ENCODE results near the gene PCNX2. TPM values are rescaled to one million over a fixed set of nuclear protein-coding genes. Genes with fewer than 3 reads are reported as not detected.

The PCNX2 gene
- total and polyA plus RNA-seq, 2 of the 13 experiments (the other 11 are each of a cell fraction or from before 2014, with no cell fraction given): 0.11 to 0.42 TPM

DNA sequence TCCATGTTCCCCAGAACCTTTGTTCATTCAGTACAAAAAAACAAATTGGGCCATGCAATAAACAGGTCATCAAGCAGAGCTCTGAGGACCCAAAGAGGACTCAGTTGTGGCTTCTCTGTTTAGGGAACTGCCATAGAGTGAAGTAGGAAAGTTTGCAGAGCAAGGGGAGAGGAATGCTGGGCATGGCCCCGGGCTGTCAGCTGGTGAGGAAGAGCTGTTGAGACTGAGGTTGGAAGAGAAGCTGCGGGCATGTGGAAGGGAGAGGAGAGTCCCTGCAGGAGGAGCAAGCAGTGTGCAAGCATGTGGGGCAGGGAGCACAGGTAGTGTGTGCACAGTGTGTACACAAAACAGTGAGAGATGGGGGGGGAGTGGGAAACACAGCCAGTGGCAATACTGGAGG lies 273.3 kb downstream of the PCNX2 start:
- ChIA-PET CTCF (ENCODE audit: low intra/inter-chr PET ratio, low total read pairs) (no interaction called here), POLR2A (no interaction called here)
- no peak overlapping the region for H3K4me2 ChIP-seq (ENCODE audit: low read depth, low read length)
- FAIRE-seq (no peak), DNase-seq (ENCODE audit: low spot score) (no peak), ATAC-seq (no peak)
- no peak overlapping the region for H2AFZ ChIP-seq (ENCODE audit: low read length)
- H3K36me3 ChIP-seq (replicated peaks in 1 of 2; ENCODE audit: control insufficient read depth in 1 of 2, insufficient read depth in 2 of 2, low read length in 2 of 2): no peaks in the 10 kb centered on the region
- no peaks in the 10 kb centered on the region for H3K79me2 ChIP-seq (ENCODE audit: insufficient read depth, low read length)
- no peaks in the 10 kb centered on the region for H4K20me1 ChIP-seq (ENCODE audit: insufficient read depth, low read length)
- no peak overlapping the region for H3K27ac ChIP-seq (ENCODE audit: extremely low read length, insufficient read depth, low read length)
- 0% methylated on average over 2 of the region's 2 CpGs for WGBS (ENCODE audit: low lambda C conversion rate)
- no peaks in the 10 kb centered on the region for H3K9me3 ChIP-seq (ENCODE audit: low read length)
- BruUV-seq (replicated peaks): no TSS peak
- peaks cover 3 to 23% of the 10 kb centered on the region in 2 experiments for H3K27me3 ChIP-seq (ENCODE audit: control insufficient read depth in 1 of 2, insufficient read depth in 2 of 2, low read length in 2 of 2)
- intact Hi-C loops (cut with micrococcal nuclease; ENCODE audit: unreplicated experiment): no loop called here
- TF ChIP-seq FOSL1 (CRISPR knock-in tag; IDR thresholded peaks at IDR 0.05; ENCODE audit: borderline replicate concordance) (no peak), FOXJ3 (CRISPR knock-in tag; IDR thresholded peaks at IDR 0.05; ENCODE audit: borderline replicate concordance) (no peak), POLR2AphosphoS2 (IDR thresholded peaks at IDR 0.05; ENCODE audit: low read depth, low read length) (no peak), RORA (CRISPR knock-in tag; IDR thresholded peaks at IDR 0.05) (no peak), ZNF343 (CRISPR knock-in tag; IDR thresholded peaks at IDR 0.05) (no peak), CEBPG (CRISPR knock-in tag; IDR thresholded peaks at IDR 0.05) (no peak), SRY (CRISPR knock-in tag; IDR thresholded peaks at IDR 0.05) (no peak), KLF11 (CRISPR knock-in tag; IDR thresholded peaks at IDR 0.05) (no peak)
- TF ChIP-seq, protein P1, sequence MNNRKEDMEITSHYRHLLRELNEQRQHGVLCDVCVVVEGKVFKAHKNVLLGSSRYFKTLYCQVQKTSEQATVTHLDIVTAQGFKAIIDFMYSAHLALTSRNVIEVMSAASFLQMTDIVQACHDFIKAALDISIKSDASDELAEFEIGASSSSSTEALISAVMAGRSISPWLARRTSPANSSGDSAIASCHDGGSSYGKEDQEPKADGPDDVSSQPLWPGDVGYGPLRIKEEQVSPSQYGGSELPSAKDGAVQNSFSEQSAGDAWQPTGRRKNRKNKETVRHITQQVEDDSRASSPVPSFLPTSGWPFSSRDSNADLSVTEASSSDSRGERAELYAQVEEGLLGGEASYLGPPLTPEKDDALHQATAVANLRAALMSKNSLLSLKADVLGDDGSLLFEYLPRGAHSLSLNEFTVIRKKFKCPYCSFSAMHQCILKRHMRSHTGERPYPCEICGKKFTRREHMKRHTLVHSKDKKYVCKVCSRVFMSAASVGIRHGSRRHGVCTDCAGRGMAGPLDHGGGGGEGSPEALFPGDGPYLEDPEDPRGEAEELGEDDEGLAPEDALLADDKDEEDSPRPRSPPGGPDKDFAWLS (CRISPR knock-in tag; IDR thresholded peaks at IDR 0.05; ENCODE audit: borderline replicate concordance): no peak
- in situ Hi-C loops (cut with HindIII; ENCODE audit: extremely low pct_ligation_motif_present, low pct_unique_long_range_greater_than_20kb): no loop called here
- H3K9ac ChIP-seq (ENCODE audit: insufficient read depth, low read depth, low read length): no peak overlapping the region
- H3K4me1 ChIP-seq (ENCODE audit: insufficient read depth, low read length): no peaks in the 10 kb centered on the region
- H3K4me3 ChIP-seq (replicated peaks in 1 of 3; ENCODE audit: insufficient read depth in 1 of 3, low read depth in 2 of 3, low read length in 3 of 3): no peak overlapping the region

DNA sequence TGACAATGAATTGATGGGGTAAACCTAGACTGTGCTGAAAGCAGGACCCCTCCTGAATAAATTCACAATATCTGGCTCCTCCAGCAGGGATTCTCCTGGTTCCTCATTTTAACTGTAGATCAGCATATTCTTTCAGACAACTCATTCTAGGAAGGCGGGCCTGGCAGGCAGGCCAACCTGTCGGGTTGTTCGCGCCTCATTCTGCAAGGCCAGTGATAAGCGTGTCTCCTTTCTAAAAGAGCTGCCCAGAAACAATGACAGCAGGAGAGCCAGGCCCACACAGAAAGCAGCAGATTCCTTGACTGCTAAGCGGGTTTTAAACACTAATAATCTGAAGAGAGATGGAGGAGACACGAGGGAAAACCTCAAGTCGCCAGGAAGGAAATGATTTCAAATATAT lies 275.1 kb downstream of the PCNX2 start:
- H4K20me1 ChIP-seq (ENCODE audit: insufficient read depth, low read length): no peaks in the 10 kb centered on the region
- no peak overlapping the region for H3K9ac ChIP-seq (ENCODE audit: insufficient read depth, low read depth, low read length)
- no peak overlapping the region for H3K4me2 ChIP-seq (ENCODE audit: low read depth, low read length)
- ATAC-seq (no peak), DNase-seq (ENCODE audit: low spot score) (no peak), FAIRE-seq (no peak)
- H3K9me3 ChIP-seq (ENCODE audit: low read length): no peaks in the 10 kb centered on the region
- in situ Hi-C loops (cut with HindIII; ENCODE audit: extremely low pct_ligation_motif_present, low pct_unique_long_range_greater_than_20kb): no loop called here
- ChIA-PET POLR2A (no interaction called here), CTCF (ENCODE audit: low intra/inter-chr PET ratio, low total read pairs) (no interaction called here)
- intact Hi-C loops (cut with micrococcal nuclease; ENCODE audit: unreplicated experiment): no loop called here
- H3K36me3 ChIP-seq (replicated peaks in 1 of 2; ENCODE audit: control insufficient read depth in 1 of 2, insufficient read depth in 2 of 2, low read length in 2 of 2): no peaks in the 10 kb centered on the region
- TF ChIP-seq KDM5B (CRISPR knock-in tag; IDR thresholded peaks at IDR 0.05; ENCODE audit: borderline replicate concordance): no peak
- TF ChIP-seq CBX2 (IDR thresholded peaks at IDR 0.05; ENCODE audit: low read depth, low read length): no peak
- TF ChIP-seq CBX2 (CRISPR knock-in tag; IDR thresholded peaks at IDR 0.05; ENCODE audit: low read depth): no peak
- TF ChIP-seq TAF1 (CRISPR knock-in tag; IDR thresholded peaks at IDR 0.05): no peak
- no peak for TF ChIP-seq ZNF572 (CRISPR knock-in tag; IDR thresholded peaks at IDR 0.05)
- no peak for TF ChIP-seq SALL2 (CRISPR knock-in tag; IDR thresholded peaks at IDR 0.05)
- no peaks in the 10 kb centered on the region for H3K4me1 ChIP-seq (ENCODE audit: insufficient read depth, low read length)
- BruUV-seq (replicated peaks): no TSS peak
- peaks cover 2 to 23% of the 10 kb centered on the region in 2 experiments; a peak in 4 of 5 replicates for H3K27me3 ChIP-seq (ENCODE audit: control insufficient read depth in 1 of 2, insufficient read depth in 2 of 2, low read length in 2 of 2)
- H3K79me2 ChIP-seq (ENCODE audit: insufficient read depth, low read length): no peaks in the 10 kb centered on the region
- no peak overlapping the region for H3K27ac ChIP-seq (ENCODE audit: extremely low read length, insufficient read depth, low read length)
- 17% methylated on average over 8 of the region's 8 CpGs for WGBS (ENCODE audit: low lambda C conversion rate)
- no peak overlapping the region for H2AFZ ChIP-seq (ENCODE audit: low read length)
- H3K4me3 ChIP-seq (replicated peaks in 1 of 3; ENCODE audit: insufficient read depth in 1 of 3, low read depth in 2 of 3, low read length in 3 of 3): no peak overlapping the region
